HepG2 (cell line): ENCODE results near the gene MKS1. TPM values are rescaled to one million over a fixed set of nuclear protein-coding genes. Genes with fewer than 3 reads are reported as not detected.

Experiments
- CAMTA2 ChIP-seq: sonication (generic); formaldehyde crosslinking; IDR thresholded peaks from 2 replicates; pipeline ENCODE4 v1.4.0; 2020; ENCODE audit warnings: mild to moderate bottlenecking, missing genetic modification reagents, borderline replicate concordance
- CREB1 ChIP-seq, 2 experiments: fragments of 450-650 bp in 1 of 2; IDR thresholded peaks; 2 replicates each; pipeline ENCODE4 v1.6.1; 2016 to 2017; ENCODE audit warnings: control low read depth in 1 of 2, mild to moderate bottlenecking in 1 of 2, missing compliant biosample characterization in 1 of 2, missing genetic modification characterization in 1 of 2
- HDAC6 ChIP-seq: fragments of 200-600 bp; sonication (generic); IDR thresholded peaks from 2 replicates; pipeline ENCODE4 v1.7.0; 2017; ENCODE audit warnings: mild to moderate bottlenecking, antibody characterized with exemption, low read length, low read depth
- TOPORS ChIP-seq: sonication (generic); formaldehyde crosslinking; IDR thresholded peaks from 2 replicates; pipeline ENCODE4 v1.8.0; 2023; ENCODE audit warnings: mild to moderate bottlenecking, missing genetic modification reagents
- ZNF550 ChIP-seq: sonication (generic); formaldehyde crosslinking; IDR thresholded peaks from 2 replicates; pipeline ENCODE4 v1.4.0; 2020; ENCODE audit warnings: mild to moderate bottlenecking, missing genetic modification reagents, borderline replicate concordance
- polyA plus RNA-seq, 8 experiments: library from polyadenylated mRNA; depleted of rRNA in 3 of 8; stranded (reverse) in 7 of 8; unstranded in 1 of 8; fragments of >200 nt; fragmentation: Illumina TruSeq in 4 of 8; extraction: Trizol in 4 of 8; gene quantifications; 2 replicates each; pipeline versions ENCODE4 v1.2.1 to v1.2.3, GENCODE V29; 2011 to 2016; ENCODE audit warnings: low read depth in 4 of 8, missing spikeins in 1 of 8, mixed read lengths in 1 of 8; ENCODE audit not compliant: insufficient read depth in 1 of 8
- total RNA-seq, 5 experiments: library from RNA; depleted of rRNA; stranded (reverse); fragments of >200 nt; fragmentation: Illumina TruSeq; extraction: Trizol; gene quantifications; 2 replicates each; pipeline ENCODE4 v1.2.3, GENCODE V29; 2016; ENCODE audit warnings: low read depth in 1 of 5
- TF ChIP-seq, protein P1 (sequence below): sonication (generic); formaldehyde crosslinking; IDR thresholded peaks from one replicate; pipeline ENCODE4 v1.5.1; 2020; ENCODE audit warnings: mild to moderate bottlenecking, missing genetic modification reagents; ENCODE audit errors: not compliant biosample characterization

The MKS1 gene
- total and polyA plus RNA-seq, 2 of the 13 experiments (the other 11 are each of a cell fraction or from before 2014, with no cell fraction given): 16.1 to 26.3 TPM

DNA sequence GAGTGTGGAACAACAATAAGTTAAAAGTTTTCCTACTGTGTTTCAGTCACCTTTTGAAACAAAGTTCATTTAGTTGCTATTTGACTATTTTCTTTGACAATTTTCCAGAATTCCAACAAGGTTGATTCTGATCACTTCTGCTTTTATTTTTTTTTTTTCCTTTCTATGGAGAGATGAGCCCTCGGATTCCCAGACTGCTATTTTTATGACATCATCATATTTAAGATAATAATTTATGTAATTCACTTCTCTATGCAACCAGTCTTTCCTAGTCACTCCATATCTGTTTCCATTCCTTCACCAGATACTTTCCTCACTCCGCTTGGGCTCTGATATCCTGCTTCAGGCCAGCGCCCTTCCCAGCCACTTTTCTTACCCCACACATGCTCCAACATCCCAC lies 44.2 kb downstream of the MKS1 start (continued):
- TF ChIP-seq, protein P1, sequence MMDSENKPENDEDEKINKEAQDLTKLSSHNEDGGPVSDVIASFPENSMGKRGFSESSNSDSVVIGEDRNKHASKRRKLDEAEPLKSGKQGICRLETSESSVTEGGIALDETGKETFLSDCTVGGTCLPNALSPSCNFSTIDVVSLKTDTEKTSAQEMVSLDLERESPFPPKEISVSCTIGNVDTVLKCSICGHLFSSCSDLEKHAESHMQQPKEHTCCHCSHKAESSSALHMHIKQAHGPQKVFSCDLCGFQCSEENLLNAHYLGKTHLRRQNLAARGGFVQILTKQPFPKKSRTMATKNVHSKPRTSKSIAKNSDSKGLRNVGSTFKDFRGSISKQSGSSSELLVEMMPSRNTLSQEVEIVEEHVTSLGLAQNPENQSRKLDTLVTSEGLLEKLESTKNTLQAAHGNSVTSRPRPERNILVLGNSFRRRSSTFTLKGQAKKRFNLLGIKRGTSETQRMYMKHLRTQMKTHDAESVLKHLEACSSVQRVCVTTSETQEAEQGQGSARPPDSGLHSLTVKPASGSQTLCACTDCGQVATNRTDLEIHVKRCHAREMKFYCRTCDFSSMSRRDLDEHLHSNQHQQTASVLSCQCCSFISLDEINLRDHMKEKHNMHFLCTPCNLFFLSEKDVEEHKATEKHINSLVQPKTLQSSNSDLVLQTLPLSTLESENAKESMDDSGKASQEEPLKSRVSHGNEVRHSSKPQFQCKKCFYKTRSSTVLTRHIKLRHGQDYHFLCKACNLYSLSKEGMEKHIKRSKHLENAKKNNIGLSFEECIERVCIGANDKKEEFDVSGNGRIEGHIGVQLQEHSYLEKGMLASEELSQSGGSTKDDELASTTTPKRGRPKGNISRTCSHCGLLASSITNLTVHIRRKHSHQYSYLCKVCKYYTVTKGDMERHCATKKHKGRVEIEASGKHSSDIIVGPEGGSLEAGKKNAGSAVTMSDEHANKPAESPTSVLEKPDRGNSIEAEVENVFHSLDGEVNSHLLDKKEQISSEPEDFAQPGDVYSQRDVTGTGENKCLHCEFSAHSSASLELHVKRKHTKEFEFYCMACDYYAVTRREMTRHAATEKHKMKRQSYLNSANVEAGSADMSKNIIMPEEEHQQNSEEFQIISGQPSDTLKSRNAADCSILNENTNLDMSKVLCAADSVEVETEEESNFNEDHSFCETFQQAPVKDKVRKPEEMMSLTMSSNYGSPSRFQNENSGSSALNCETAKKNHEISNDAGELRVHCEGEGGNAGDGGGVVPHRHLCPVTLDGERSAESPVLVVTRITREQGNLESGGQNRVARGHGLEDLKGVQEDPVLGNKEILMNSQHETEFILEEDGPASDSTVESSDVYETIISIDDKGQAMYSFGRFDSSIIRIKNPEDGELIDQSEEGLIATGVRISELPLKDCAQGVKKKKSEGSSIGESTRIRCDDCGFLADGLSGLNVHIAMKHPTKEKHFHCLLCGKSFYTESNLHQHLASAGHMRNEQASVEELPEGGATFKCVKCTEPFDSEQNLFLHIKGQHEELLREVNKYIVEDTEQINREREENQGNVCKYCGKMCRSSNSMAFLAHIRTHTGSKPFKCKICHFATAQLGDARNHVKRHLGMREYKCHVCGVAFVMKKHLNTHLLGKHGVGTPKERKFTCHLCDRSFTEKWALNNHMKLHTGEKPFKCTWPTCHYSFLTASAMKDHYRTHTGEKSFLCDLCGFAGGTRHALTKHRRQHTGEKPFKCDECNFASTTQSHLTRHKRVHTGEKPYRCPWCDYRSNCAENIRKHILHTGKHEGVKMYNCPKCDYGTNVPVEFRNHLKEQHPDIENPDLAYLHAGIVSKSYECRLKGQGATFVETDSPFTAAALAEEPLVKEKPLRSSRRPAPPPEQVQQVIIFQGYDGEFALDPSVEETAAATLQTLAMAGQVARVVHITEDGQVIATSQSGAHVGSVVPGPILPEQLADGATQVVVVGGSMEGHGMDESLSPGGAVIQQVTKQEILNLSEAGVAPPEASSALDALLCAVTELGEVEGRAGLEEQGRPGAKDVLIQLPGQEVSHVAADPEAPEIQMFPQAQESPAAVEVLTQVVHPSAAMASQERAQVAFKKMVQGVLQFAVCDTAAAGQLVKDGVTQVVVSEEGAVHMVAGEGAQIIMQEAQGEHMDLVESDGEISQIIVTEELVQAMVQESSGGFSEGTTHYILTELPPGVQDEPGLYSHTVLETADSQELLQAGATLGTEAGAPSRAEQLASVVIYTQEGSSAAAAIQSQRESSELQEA (CRISPR knock-in tag): no peak
- TF ChIP-seq HDAC6 (no peak), CREB1 (IDR thresholded peaks at IDR 0.05) (peak; percentile 32; the same call in 1 of the 2 replicates), CREB1 (CRISPR knock-in tag; IDR thresholded peaks at IDR 0.05) (no peak), CAMTA2 (CRISPR knock-in tag) (no peak), TOPORS (no peak), ZNF550 (CRISPR knock-in tag) (no peak)
